Globus pallidus (tissue), 1 donor: ENCODE measurements around the gene ACTG1.

Experiments used
- DNase-seq: peaks from one replicate; pipeline ENCODE4 v3.0.0-alpha.2; 2015; ENCODE audit warnings: low spot score

Gene ACTG1

DNA sequence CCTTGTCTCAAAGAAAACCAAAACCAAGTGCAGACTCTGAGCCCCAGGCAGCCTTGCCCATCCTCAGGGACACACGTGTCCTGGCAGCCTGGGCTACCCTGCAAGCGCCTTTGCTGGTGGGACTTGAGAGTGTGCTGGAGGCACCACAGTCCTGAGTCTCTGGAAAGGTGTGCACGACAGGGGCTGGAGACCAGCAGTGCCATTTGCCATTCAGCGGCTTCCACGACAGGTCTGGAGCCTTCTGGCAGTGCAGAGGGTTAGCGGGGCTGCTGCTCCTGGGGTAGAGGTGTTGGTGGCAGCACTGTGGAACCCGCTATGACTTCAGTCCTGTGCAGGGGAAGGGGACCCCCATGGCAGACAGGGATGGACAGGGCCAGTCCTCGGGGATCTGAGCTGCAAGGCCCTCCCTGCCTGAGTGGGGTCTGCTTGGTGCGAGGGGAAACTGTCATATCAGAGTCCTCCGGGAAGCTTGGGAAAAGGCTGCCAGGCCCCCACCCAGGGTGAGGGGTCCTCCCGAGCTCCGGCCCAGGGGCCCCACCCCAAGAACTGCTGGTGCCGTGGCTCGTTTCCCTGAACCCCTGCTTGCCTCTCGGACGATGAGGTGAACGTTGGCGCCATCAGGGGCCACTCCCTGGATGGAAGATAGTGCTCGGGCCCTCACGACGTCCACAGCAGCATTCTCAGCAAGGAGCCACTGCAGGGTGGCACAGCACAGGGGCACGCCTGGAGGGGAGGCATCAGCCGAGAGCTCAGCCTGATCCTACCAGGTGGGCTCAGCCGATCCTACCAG, 32.8 kb upstream of the ACTG1 start:
- no peak for DNase-seq

DNA sequence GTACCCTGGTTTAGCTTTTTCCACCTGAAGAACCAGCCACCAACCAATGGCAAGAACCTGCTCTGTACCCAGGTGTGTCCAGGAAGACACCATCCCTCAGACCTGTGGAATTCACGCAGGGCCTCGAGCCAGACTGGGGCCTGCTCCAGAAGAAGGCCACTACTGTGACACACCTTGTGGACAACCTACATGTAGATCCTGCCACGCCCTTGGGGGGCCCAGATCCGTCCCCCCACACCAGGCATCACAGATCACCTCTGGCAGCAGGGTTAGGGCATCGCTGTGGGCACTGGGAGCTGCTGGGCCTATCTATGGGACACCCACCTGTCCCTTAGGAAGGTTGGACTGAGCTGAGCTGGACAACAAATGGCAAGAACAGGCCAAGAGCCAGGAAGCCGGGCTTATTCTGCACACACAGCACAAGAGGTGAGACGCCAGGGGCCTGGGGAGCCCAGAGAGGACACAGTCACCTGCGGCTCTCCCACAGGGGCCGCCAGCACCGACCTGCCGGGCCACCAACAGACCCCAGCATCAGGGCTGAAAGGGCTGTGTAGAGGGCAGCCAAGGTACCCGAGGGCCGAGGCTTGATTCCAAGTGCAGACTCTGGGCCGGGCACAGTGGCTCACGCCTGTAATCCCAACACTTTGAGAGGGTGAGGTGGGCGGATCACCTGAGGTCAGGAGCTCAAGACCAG, 31.8 kb upstream of the ACTG1 start:
- no peak for DNase-seq

DNA sequence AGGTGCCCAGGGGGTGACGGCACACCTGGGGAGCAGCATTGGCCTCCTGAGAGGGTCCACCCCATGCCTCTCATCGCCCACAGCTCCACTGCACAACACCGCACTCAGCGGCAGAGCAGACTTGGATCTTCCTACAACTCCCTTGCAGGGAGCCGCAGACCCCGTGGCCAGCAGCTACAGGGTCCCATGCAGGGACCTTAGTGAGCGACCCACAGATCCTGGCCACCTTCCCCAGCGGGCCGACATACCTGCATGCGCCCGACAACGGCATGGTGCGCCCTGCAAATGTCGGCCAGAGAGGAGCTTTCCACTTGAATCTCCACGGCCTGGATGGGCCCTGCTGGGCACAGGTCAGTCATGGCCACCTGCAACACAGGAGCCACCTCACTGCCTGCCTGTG, 31.2 kb upstream of the ACTG1 start:
- no peak for DNase-seq

DNA sequence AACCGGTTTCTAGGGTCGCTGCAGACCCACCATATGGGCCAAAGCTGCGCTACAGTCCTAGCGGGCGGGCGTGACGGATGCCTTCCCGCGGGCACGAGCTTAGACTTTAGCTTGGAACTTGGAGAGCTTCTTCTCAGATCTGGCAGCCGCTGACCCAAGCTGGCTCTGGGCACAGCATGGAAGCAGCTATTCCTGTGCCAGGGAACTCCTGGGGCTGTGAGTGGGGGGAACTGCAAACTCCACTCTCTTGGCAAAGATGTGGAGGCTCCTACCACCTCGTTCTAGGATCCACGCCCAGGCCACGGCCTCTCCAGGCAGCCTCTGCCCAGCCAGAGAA, 30.7 kb upstream of the ACTG1 start:
- DNase-seq = no peak

DNA sequence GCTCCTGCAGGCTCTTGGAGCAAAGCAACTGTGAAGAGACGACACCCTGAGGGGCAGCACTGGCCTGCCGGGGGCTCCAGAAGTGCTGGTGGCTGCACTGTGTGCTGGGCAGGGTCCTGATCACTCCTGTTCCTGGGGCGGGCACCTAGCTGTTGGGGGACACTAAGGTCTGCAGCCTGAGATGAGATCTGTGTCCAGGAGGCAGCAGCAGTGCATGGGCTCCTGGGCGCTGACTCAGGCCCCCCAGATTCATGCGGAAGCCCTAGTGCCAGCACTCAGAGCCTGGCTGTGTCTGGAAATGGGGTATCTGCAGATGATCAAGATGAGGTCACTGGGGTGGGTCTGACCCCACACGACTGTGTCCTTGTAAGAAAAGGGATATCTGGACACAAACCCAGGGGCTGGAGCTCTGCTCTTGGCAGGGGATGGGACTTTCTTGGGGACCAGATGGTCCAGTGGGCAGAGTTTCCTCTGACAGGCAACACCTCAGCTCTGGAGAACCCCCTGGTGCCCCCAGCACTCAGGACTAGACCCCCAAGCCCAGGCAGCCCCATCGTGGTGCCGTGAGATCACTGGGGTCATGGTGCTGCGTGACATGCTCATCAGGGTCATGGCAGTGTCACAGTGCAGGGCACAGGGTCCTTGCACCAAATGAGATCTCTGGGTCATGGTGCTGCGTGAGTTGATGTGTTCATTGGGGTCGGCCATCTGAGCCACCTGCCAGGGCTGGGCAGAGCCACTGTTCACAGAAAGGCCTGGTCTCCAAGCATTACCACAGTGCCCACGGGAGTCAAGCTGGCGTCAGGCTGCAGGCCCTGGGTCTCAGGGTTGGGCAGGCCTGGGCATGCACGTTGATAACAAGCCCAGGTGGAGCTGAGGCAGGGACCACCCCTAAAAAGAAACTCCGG, 30.1 kb upstream of the ACTG1 start:
- DNase-seq = no peak

DNA sequence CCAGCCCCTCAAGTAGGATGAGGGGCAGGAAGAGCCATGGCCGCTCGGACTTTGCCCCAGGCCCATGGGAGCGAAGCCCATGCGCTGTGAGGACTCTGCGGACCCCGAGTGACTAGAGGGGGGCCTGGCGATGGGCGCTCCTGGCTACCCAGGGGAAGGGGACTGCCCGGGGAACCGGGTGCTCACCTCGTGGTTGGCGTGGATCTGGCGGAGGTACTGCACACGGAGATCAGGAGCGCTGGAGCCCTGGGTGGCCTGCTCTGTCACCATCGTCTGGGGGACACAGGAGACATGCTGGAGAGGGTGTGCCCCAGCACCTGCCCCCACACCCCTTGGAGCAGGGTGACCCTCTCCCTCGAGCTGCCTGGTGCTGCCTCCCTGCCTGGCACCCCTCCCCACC, 28.5 kb upstream of the ACTG1 start:
- DNase-seq = no peak

DNA sequence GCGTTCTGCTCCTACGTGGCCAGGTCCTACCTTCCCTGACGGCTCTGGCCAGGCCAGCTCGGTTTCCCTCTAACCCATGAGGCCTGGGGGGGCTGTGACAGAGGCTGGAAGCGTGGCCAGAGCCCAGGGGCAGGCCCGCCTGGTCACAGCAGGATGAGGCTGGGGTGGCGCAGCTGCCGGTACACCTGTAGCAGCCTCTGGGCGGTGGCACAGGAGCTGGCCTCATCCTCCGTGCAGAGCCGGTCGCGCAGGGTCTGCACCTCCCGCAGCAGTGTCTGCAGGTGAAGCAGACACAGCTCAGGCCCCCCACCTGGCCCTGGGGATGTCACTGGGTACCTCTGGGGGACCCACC, 28.1 kb upstream of the ACTG1 start:
- DNase-seq = no peak

DNA sequence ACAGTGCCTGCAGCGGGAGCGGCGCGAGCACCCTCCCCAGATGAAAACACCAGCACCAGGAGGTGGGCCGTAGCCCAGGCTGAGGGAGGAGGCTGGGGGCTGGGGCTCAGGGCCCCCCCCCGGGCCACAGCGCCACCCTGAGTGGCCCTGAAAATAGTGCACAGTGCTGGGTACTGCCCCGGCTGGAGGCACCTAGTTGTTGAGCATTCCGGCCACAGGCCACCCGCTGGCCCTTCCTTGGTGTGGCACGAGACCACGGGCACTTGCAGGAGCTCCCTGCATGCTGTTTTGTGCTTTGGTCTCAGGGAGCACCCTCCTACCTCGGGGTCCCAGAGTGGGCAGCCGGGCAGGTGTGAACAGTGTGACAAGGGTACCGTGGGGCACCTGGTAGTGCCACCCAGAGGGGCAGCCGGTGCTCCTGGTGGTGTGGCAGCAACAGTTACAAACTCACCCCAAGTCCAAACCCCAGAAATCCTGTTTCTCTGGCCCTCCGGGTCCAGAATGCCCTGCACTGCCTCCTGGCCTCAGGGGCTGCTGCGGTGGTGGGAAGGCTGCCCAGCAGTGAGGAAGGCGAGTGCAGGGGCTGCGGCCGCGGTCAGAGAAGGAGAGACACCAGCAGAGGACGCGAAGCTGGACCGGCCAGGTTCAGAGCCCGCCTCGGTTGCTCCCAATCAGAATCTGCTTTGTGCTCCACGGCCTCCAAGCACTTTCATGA, 27.5 kb upstream of the ACTG1 start:
- no peak for DNase-seq

DNA sequence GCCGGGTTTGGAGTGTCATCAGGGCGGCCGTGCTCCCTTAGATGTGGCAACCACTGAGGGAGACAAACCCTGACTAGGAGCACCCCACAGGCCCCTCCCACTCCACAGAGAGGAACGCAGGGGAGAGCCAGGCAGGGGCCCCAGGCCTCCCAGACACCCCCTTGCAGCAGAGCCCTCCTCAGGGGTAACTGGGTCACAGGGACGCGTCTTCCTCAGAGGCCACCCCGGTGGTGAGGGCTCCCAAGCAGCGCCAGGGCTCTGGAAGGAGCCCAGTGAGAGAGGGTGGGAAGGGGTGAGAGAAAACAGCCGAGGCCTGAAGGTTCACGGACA, 26.9 kb upstream of the ACTG1 start:
- DNase-seq = no peak

DNA sequence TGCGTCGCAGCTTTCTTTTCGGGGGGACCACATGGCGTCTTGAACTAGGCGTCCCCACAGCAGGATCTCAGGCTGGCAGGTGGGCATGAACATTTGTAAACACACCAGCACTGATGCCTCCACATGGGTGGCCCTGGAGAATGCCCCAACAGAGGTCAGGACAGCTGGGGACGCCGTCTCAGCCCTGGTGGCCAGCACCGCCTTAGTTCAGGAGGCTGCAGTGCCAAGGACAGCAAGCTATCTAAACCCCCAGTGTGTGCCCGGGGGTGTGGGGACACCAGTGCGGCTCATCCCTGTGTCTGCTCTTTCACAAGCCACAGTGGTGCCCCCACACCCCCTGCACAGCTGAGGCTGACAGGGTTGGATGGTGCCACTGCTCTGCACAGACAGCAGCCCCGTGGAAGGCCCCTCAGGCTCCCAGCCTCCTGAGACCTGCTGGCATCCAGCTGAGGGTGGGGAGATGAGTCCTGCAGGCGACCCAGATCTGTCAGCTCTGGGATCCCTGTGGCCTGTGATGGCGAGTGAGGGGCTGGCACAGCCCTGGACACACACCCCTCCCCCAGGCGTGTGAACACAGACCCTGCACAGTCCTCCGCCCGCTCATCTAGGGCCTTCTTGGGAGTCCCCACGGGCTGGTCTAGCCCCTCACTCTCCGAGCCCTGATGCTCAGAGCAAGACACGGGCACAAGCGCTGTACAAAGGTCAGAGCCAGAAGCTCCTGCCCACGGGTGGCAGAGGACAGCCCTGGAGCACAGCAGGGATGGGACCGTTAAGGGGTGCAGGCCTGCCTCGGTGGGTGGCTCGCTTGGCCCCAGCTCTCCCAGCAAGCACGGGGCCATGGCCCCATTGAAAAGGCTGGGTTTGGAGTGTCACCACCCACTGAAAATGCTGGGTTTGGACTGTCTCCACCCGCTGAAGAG, 26.3 kb upstream of the ACTG1 start:
- no peak for DNase-seq

DNA sequence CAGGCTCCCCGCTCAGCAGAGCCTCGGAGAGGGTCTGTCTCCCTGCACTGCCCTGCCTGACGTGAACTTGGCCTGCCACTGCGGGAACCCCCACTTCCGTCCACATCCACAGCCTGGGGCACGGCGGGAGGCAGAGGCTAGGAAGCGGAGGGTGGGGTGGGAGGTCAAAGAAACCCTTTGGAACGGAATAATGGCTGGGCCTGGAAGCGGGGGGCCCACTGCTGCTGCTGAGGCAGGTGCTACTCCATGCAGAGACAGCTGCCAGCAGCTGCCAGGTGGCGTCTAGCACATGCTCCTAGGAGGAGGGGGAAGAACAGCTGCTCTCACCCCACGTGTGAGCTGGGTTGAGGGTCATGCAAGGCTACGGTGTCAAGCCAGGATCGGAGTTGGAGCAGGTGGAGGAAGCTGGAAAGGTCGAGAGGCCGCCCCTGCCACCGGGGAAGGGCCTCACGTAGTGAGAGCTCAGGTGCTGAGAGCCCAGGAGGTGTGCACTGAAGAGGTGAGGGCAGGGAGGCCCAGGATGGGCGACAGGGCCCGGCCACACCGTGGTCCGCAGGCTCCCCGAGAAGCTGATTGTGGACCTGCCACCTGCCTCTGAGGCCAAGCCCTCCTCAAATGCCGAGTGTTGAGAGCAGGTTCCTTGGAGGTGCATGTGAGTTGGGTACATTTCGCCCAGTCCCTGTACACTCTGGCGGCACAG, 25.4 kb upstream of the ACTG1 start:
- DNase-seq = no peak

DNA sequence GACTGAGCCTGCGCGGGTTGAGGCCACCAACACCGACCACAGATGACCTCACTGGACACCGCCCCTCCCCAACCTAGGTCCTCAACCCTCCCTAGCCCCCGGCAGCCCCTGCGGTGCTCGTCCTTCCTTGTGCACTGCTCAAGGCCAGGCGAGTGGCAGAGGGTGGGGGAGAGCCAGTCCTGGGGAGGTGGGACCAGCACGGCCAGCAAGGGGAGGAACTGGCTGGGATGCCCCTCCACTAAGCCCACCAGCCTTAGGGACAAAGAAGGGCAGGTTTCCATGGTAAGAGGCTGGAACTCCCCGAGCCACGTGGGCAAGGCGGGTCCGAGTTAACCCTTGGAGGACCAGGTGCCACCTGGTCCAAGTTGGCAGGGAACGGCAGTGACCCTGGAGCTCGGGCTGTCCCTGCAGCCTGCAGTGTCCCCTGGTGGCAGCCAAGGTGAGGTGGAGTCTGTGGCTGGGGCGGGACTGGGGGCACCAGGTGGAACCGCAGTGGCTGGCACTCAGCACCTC, 24.8 kb upstream of the ACTG1 start:
- no peak for DNase-seq

DNA sequence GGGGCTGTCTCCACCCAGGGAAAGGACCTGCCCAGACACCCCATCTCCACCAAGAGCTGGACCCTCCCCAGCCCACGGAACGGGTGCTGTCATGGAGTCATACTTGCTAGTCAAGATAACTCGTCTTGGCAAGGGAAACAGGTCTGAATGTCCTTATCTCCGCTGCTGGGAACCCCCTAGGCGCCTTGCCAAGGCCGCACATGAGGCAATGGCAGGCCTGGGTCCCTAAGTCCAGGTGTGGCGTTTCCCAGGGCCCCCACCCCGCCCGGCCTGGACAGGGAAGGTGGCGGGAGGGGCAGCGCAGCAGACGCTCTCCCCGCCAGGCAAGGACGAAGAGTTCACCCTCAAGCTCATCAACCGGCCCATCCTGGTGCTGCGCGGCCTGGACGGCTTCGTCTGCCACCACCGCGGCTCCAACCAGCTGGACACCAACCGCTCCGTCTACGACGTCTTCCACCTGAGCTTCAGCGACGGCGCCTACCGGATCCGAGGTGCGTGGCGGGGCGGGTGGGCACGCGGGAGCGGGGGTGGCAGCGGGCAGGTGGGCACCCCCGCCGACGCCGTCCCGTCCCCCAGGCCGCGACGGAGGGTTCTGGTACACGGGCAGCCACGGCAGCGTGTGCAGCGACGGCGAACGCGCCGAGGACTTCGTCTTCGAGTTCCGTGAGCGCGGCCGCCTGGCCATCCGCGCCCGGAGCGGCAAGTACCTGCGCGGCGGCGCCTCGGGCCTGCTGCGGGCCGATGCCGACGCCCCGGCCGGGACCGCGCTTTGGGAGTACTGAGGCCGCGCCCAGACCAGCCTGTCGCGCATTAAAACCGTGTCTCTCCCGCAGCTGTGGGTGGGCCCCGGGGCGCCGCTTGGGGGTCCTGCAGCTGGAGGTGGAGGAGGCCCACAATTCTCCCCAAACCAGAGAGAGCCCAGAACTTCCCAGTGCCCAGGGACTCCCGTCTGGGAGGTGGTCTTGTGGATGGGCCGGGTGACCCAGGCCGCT, 24.0 kb upstream of the ACTG1 start:
- no peak for DNase-seq

DNA sequence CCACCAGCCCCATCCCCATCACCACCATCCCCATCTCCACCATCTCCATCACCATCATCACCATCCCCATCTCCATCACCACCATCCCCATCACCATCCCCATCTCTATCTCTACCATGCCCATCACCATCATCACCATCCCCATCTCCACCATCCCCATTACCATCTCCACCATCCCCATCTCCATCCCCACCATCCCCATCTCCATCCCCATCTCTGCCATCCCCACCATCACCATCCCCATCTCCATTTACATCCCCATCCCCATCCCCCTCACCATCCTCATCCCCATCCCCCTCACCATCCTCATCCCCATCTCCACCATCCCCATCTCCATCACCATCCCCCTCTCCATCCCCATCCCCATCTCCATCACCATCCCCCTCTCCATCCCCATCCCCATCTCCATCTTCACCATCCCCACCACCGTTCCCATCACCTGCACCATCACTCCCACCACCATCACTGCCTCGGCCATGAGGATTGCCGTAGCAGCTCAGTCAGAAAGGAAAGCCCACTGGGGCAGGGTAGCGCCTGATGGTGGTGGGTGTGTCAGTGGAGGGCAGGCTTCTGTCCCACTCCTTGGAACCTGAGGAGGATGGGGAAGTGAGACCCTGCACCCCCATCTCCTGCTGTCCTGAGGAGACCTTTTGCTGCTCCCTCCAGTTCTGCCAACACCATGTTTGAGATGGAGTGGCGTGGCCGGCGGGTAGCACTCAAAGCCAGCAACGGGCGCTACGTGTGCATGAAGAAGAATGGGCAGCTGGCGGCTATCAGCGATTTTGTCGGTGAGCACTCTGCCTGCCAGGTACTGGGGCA, 23.1 kb upstream of the ACTG1 start:
- DNase-seq = no peak

DNA sequence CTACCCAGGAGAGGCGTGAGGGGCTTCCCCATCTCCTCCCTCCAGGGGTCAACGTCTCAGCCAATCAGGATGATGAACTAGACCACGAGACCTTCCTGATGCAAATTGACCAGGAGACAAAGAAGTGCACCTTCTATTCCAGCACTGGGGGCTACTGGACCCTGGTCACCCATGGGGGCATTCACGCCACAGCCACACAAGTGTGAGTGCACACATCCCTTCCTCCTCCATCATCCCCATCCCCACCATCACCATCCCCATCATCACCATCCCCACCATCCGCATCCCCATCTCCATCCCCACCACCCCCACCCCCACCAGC, 22.4 kb upstream of the ACTG1 start:
- DNase-seq = no peak

DNA sequence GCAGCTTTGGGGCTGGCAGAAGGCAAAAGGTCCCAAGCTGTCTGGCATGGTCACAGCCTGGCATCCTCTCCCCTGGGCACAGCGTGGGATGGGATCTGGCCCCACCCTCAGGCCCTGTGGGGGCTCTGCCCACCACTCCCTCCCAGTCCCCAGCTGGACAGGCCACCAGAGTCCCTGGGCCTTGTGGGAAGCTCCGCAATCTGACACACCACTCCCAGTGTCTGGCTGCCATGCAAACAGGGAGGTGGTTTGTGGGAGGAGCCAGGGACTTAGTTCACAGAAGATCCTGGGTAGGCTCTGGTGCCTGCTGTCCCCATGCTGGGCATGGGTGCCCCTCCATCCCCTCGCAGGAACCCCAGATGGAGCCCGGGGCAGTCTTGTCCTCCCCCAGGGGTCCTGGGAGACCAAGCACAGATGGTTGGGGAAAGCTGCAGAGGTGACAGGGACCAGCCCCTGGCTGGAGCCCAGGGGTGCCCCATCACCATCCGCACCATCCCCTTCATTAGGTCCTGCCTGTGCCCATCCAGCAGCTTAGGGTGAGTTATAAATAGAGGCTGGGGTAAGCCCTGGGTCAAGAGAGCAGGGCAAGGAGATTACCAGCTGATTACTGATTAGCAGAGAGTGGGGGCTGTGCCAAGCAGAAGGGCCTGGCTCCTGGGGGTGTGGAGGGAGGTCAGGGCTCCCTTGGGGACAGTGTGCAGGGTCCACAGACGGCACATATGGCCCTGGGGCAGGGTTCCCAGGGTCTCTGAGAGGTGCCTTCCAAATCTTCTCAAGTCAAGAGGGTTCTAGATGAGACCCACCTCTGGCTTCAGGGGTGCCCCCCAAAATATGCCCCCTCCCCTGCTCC, 21.8 kb upstream of the ACTG1 start:
- DNase-seq = no peak

DNA sequence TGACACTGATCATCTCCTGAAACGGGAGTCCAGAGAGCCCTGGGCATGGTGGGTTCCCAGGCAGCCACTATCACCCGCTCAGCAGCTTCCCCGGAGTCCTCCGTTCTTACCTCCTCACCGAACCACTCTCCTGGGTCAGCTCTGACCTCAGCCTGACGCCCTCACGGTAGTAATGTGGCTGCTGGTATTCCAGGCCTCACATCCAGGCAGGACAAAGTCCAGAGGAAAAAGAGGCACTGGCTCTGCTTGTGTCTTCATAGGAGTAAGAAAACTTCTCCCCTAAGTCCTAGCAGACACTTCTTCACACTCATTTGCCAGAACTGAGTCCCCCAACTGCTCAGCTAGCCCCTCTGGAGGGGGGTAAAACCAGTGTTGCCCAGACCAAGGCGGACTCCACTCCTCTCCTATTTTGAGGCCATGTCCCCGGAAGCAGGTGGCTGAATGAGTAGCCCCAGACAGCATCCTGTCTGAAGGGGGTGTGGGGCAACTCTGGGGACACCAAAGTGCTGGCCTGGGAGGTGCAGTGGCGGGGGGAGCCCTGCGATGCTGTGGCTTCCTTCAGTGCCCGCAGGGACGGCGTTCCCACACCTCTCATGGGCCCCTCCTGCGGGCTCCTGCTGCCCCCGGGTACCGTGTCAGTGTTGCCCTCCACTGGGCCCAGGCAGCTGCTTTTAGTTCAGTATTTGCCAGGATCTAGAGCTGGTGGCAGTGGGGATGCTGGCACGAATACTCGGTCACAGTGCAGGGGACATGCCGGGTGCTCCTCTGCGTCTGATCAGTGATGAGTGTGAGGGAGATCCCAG, 20.9 kb upstream of the ACTG1 start:
- no peak for DNase-seq
